Sigmoid colon (tissue), 3 donors: ENCODE data around the gene HTT.

Source experiments
- POLR2A ChIP-seq, 2 donors: fragments of 450-650 bp; IDR thresholded peaks; one replicate each; pipeline ENCODE4 v1.6.1; 2016; ENCODE audit warnings: antibody characterized with exemption in 2 of 2, mild to moderate bottlenecking in 2 of 2, moderate library complexity in 2 of 2
- TF ChIP-seq, protein P1 (sequence below), 4 experiments: fragments of 450-650 bp in 3 of 4; fragments of 200-600 bp in 1 of 4; IDR thresholded peaks; one replicate each; pipeline ENCODE4 v1.5.1; 2016 to 2019; ENCODE audit warnings: antibody characterized with exemption in 4 of 4, mild to moderate bottlenecking in 3 of 4, moderate library complexity in 2 of 4

GRCh38 chr4:3238721-3239120 lies 164.2 kb downstream of the HTT start:
- TF ChIP-seq, protein P1, sequence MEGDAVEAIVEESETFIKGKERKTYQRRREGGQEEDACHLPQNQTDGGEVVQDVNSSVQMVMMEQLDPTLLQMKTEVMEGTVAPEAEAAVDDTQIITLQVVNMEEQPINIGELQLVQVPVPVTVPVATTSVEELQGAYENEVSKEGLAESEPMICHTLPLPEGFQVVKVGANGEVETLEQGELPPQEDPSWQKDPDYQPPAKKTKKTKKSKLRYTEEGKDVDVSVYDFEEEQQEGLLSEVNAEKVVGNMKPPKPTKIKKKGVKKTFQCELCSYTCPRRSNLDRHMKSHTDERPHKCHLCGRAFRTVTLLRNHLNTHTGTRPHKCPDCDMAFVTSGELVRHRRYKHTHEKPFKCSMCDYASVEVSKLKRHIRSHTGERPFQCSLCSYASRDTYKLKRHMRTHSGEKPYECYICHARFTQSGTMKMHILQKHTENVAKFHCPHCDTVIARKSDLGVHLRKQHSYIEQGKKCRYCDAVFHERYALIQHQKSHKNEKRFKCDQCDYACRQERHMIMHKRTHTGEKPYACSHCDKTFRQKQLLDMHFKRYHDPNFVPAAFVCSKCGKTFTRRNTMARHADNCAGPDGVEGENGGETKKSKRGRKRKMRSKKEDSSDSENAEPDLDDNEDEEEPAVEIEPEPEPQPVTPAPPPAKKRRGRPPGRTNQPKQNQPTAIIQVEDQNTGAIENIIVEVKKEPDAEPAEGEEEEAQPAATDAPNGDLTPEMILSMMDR (IDR thresholded peaks at IDR 0.05), result no peak
- no peak for TF ChIP-seq POLR2A (IDR thresholded peaks at IDR 0.05)
